D721Med (cell line): ENCODE results near the gene SIGLEC11.

Experiments
- DNase-seq: peaks from one replicate; pipeline ENCODE4 v3.0.0; 2011; ENCODE audit warnings: low spot score; ENCODE audit not compliant: insufficient read length
- FAIRE-seq: peaks from 2 replicates; lab custom pipeline; 2011; peaks lifted over from hg19 to GRCh38; lab: Jason Lieb, UNC
- TF ChIP-seq, protein P1 (sequence below): IDR thresholded peaks from 2 replicates; pipeline ENCODE4 v1.5.1; 2012; ENCODE audit warnings: mild to moderate bottlenecking, control low read depth; ENCODE audit not compliant: insufficient read depth; ENCODE audit errors: missing control alignments

The SIGLEC11 gene

DNA sequence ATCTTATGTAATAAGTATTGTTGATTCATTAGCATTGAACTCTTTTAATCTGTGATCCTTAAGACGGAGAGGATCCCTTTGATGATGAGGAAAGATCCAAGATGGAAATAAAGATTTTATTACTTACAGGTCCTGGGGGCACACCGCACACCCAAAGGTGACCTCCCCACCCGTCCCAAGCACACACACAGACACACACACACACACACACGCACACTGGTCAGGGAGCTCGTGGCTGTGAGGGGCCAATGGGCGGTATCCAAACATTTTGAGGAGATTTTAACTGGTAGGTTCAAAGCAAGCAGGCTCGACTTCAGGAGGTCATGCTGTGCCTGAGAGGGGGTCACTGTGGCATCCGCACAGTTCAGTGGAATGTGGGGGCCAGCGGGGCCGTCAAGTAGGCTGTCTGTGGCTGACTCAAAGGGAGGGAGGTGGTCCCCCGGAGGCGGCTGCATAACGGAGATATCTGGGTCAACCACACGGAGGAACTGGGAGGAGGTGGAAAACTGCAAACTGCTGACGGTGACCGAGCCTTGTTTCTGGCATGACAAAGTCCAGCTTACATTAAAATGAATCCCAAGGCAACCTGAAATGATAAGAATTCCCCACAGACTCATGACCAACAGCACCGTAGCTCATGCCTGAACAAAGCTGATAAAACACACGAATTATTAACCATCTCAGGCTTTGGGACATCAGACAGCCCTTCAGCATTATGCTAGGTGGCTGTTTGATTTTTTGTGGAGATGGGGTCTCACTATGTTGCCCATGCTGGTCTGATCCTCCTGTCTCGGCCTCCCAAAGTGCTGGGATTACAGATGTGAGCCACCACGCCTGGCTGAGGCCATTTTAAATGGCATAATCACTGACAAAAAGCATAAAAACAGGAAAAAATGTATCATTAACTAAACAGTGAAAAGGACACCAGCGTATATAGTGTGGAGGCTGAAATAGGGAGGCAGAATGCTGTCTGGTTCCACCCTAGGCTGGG, 20.9 kb upstream of the SIGLEC11 start:
- DNase-seq (no peak), FAIRE-seq (no peak)
- TF ChIP-seq, protein P1, sequence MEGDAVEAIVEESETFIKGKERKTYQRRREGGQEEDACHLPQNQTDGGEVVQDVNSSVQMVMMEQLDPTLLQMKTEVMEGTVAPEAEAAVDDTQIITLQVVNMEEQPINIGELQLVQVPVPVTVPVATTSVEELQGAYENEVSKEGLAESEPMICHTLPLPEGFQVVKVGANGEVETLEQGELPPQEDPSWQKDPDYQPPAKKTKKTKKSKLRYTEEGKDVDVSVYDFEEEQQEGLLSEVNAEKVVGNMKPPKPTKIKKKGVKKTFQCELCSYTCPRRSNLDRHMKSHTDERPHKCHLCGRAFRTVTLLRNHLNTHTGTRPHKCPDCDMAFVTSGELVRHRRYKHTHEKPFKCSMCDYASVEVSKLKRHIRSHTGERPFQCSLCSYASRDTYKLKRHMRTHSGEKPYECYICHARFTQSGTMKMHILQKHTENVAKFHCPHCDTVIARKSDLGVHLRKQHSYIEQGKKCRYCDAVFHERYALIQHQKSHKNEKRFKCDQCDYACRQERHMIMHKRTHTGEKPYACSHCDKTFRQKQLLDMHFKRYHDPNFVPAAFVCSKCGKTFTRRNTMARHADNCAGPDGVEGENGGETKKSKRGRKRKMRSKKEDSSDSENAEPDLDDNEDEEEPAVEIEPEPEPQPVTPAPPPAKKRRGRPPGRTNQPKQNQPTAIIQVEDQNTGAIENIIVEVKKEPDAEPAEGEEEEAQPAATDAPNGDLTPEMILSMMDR, result no peak

DNA sequence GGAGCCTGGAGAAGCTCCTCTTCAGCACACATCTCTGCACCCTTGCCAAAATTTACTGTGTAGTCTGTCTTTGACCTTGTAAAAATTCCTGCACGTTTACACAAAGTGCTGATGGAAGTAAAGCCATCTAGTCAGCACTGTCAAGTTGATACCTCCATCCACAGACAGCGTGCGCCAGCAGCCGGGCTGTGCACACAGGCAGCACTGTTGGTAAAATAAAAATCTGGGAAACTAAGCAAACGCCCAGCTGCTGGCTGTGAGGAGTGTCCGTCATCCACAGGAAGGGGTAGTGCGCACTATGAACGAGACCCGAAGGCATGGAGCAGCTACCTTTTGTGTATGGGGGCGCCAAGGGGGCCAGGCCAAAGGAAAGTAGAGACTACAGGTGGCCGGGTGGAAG, 17.4 kb upstream of the SIGLEC11 start:
- TF ChIP-seq, protein P1, result no peak
- no peak for DNase-seq
- FAIRE-seq, result no peak

DNA sequence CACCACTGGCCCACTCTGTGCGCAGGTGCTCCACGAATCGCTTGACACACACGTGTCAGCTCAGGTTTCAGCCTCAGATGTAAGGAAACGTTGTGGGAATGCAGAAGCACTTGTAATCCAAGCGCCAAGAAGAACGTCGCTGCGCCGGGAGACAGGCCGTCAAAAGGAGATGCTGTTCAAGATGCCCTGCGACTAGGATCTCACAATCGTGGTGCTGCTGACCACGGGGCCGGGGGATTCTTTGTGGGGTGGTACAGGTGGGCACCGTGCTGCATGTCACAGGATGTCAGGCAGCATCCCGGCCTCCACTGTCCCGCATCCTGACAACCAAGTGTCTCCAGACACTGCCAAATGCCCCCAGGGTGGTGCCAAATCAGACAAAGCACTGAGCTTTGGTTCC, 16.9 kb upstream of the SIGLEC11 start:
- DNase-seq (no peak), FAIRE-seq (no peak)
- TF ChIP-seq, protein P1, result no peak

DNA sequence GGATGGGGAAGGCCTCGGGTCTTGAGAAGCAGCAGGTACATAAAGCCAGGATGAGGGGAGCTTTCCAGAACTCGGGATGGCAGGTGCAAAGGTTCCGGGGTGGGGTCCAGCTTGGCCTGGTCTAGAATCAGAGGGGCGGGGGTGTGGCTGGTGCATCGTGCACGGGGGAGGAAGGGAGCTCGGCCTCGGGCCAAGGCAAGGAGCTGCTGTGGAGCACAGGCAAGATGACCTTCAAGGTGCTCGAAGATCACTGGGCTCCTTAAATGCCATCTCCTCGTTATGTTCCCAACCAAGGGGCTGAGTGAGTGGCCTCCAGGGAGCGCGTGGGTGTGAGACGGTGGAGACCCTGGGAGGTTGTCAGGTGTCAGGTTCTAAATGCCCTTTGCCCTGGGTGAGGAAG, 16.1 kb upstream of the SIGLEC11 start:
- TF ChIP-seq, protein P1, result no peak
- FAIRE-seq, result no peak
- DNase-seq, result no peak

DNA sequence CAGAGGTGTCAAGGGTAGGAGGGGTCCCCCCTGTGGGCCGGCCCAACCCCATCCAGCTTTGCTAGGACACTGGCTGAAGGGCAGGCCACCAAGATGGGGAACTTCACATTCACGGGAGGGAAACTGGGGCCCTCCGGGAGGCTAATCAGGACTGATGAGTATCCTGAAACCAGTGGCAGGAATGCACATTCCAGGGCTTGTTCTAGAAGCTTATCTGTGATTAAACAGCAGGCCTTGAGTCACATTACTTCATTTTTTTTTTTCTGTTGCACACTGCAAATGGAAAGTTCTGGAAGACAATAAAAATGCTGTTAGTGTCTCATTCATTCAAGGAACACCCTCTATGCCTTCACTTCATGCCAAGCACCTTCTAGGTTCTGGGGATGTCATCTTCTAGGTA, 15.5 kb upstream of the SIGLEC11 start:
- TF ChIP-seq, protein P1, result no peak
- DNase-seq (no peak), FAIRE-seq (no peak)

DNA sequence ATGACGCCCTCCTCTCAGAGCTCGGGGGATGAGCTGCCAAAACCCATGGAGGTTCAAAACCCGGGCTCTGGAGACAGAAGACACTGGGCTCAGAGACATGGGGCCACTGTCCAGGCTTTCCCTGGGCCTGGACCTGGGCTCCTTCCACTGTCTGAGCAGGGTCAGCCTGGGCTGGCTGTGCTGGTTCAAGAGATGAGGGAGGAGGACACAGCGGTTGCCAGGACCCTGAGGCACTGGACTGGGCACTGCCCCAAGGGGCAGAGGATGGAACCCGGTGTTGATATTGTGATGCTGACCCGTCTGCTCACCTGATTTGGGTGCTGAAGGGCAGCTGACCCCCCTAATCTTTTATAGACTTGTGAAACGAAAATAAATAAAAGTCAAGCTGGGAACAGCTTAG, 14.1 kb upstream of the SIGLEC11 start:
- TF ChIP-seq, protein P1, result no peak
- FAIRE-seq (no peak), DNase-seq (no peak)

DNA sequence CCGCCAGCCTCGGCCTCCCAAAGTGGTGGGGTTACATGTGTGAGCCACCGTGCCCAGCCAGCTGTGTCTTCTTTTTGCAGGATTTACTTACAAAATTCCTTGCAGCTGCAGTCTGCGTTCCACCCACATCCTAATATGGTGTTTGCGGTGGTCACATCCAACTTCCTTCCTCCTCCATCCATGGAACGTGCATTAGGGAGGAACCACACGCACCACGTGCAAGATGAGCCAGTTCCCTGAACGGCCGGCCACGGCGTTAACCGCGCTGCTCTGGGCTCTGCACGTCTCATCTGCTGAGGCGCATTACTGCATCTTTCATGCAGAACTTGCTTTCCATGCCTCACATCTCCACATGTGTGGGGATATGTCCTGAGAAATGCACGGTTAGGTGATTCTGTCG, 13.0 kb upstream of the SIGLEC11 start:
- no peak for FAIRE-seq
- TF ChIP-seq, protein P1, result no peak
- DNase-seq, result no peak
